H1 (cell line): ENCODE results near the gene ARHGAP28. TPM values are rescaled to one million over a fixed set of nuclear protein-coding genes. Genes with fewer than 3 reads are reported as not detected.

Experiments
- CTCF ChIA-PET: fragments of 300-600 bp; sonication (Branson Sonifier 250); formaldehyde crosslinking; loops from one replicate; lab custom pipeline; 2021; ENCODE audit not compliant: partially characterized antibody; lab: Charles Lee
- POLR2A ChIA-PET: fragments of 300-600 bp; sonication (Branson Sonifier 250); formaldehyde crosslinking; loops from one replicate; lab custom pipeline; 2021; ENCODE audit warnings: inconsistent platforms; ENCODE audit not compliant: partially characterized antibody; lab: Charles Lee
- DNase-seq, 2 experiments: peaks; one replicate each; pipeline versions ENCODE4 v3.0.0 to v3.0.0-alpha.2; 2010 to 2022; ENCODE audit warnings: low spot score in 2 of 2, low read depth in 1 of 2, mixed read lengths in 1 of 2
- FAIRE-seq: peaks from 2 replicates; lab custom pipeline; 2011; peaks lifted over from hg19 to GRCh38; lab: Jason Lieb, UNC
- H2AFZ ChIP-seq: 2 replicates; pipeline ENCODE4 v1.8.1; 2012; ENCODE audit warnings: low read length, inconsistent platforms
- H2AK5ac ChIP-seq: 2 replicates; pipeline ENCODE4 v1.6.1; 2013; ENCODE audit warnings: low read depth, low read length
- H2BK120ac ChIP-seq: replicated peaks from 2 replicates; pipeline ENCODE3; 2013; ENCODE audit warnings: low read depth, low read length, inconsistent platforms
- H2BK12ac ChIP-seq: 2 replicates; pipeline ENCODE4 v1.6.1; 2013; ENCODE audit warnings: low read depth, low read length
- H2BK15ac ChIP-seq: 2 replicates; pipeline ENCODE4 v1.6.1; 2013; ENCODE audit warnings: low read length
- H2BK20ac ChIP-seq: 2 replicates; pipeline ENCODE4 v1.6.1; 2013; ENCODE audit warnings: low read length
- H2BK5ac ChIP-seq: 2 replicates; pipeline ENCODE4 v1.6.1; 2013; ENCODE audit warnings: low read depth, low read length
- H3K14ac ChIP-seq: 2 replicates; pipeline ENCODE4 v1.6.1; 2013; ENCODE audit warnings: inconsistent platforms; ENCODE audit not compliant: insufficient read length
- H3K18ac ChIP-seq: 2 replicates; pipeline ENCODE4 v1.6.1; 2013; ENCODE audit warnings: low read length; ENCODE audit errors: extremely low read depth
- H3K23ac ChIP-seq: 2 replicates; pipeline ENCODE4 v1.6.1; 2013; ENCODE audit warnings: inconsistent platforms; ENCODE audit not compliant: insufficient read length
- H3K23me2 ChIP-seq: 2 replicates; pipeline ENCODE4 v1.6.1; 2013; ENCODE audit warnings: low read depth, low read length
- H3K27ac ChIP-seq: 2 replicates; pipeline ENCODE4 v1.6.1; 2011; ENCODE audit warnings: low read depth, low read length, inconsistent platforms
- H3K27me3 ChIP-seq, 4 experiments: replicated peaks in 1 of 4; 1 replicate in 1 of 4; 2 replicates in 3 of 4; pipeline versions ENCODE4 v1.6.1 to v1.8.1; 2011 to 2013; ENCODE audit warnings: low read length in 3 of 4, mild to moderate bottlenecking in 3 of 4, inconsistent platforms in 2 of 4, mixed read lengths in 2 of 4, moderate library complexity in 1 of 4; ENCODE audit not compliant: control insufficient read depth in 3 of 4, insufficient read depth in 3 of 4; ENCODE audit errors: extremely low read depth in 1 of 4
- H3K36me3 ChIP-seq, 4 experiments: 2 replicates each; pipeline versions ENCODE4 v1.6.1 to v1.8.1; 2011 to 2013; ENCODE audit warnings: mild to moderate bottlenecking in 4 of 4, low read length in 3 of 4, moderate library complexity in 2 of 4, control low read depth in 1 of 4, inconsistent platforms in 1 of 4; ENCODE audit not compliant: insufficient read depth in 4 of 4, control insufficient read depth in 2 of 4
- H3K4ac ChIP-seq: replicated peaks from 2 replicates; pipeline ENCODE3; 2013; ENCODE audit warnings: low read length, low read depth, mixed read lengths, inconsistent platforms; ENCODE audit not compliant: insufficient read length
- H3K4me1 ChIP-seq, 4 experiments: replicated peaks in 1 of 4; 1 replicate in 1 of 4; 2 replicates in 3 of 4; pipeline versions ENCODE4 v1.6.1 to v1.8.1; 2011 to 2013; ENCODE audit warnings: low read length in 3 of 4, inconsistent platforms in 2 of 4, mixed read lengths in 1 of 4; ENCODE audit not compliant: insufficient read depth in 4 of 4, control insufficient read depth in 3 of 4
- H3K4me2 ChIP-seq, 2 experiments: 2 replicates each; pipeline versions ENCODE4 v1.6.1 to v1.8.1; 2011 to 2013; ENCODE audit warnings: low read depth in 2 of 2, low read length in 2 of 2, control low read depth in 1 of 2, inconsistent platforms in 1 of 2, mild to moderate bottlenecking in 1 of 2; ENCODE audit not compliant: insufficient read depth in 1 of 2
- H3K4me3 ChIP-seq, 4 experiments: fragments of 200-600, 300-600 bp in 1 of 4; sonication (generic), shearing (Covaris generic), sonication (Bioruptor Twin) in 1 of 4; 2 replicates each; pipeline versions ENCODE4 v1.5.1 to v1.8.1; 2011 to 2016; ENCODE audit warnings: low read length in 4 of 4, low read depth in 3 of 4, control low read depth in 2 of 4, inconsistent platforms in 2 of 4, mild to moderate bottlenecking in 2 of 4, mixed read lengths in 1 of 4, moderate library complexity in 1 of 4; ENCODE audit not compliant: insufficient read depth in 2 of 4; ENCODE audit errors: extremely low read depth in 1 of 4
- H3K56ac ChIP-seq: replicated peaks from 2 replicates; pipeline ENCODE3; 2013; ENCODE audit warnings: low read depth, mild to moderate bottlenecking, mixed read lengths, low read length, inconsistent platforms; ENCODE audit not compliant: insufficient read length
- H3K79me1 ChIP-seq: 2 replicates; pipeline ENCODE4 v1.6.1; 2013; ENCODE audit warnings: low read depth, low read length, control low read depth
- H3K79me2 ChIP-seq, 2 experiments: 2 replicates each; pipeline versions ENCODE4 v1.6.1 to v1.8.1; 2012 to 2013; ENCODE audit warnings: low read length in 2 of 2, mild to moderate bottlenecking in 2 of 2, inconsistent platforms in 1 of 2; ENCODE audit not compliant: insufficient read depth in 2 of 2, control insufficient read depth in 1 of 2
- H3K9ac ChIP-seq, 4 experiments: replicated peaks in 1 of 4; 1 replicate in 1 of 4; 2 replicates in 3 of 4; pipeline versions ENCODE4 v1.6.1 to v1.8.1; 2011 to 2013; ENCODE audit warnings: low read depth in 3 of 4, low read length in 3 of 4, control low read depth in 2 of 4, mild to moderate bottlenecking in 2 of 4, moderate library complexity in 2 of 4, inconsistent platforms in 1 of 4; ENCODE audit errors: extremely low read depth in 1 of 4
- H3K9me3 ChIP-seq, 2 experiments: 2 replicates each; pipeline versions ENCODE4 v1.6.1 to v1.8.1; 2012 to 2013; ENCODE audit warnings: mild to moderate bottlenecking in 2 of 2, moderate library complexity in 2 of 2, control low read depth in 1 of 2, inconsistent platforms in 1 of 2, low read depth in 1 of 2, low read length in 1 of 2, mixed read lengths in 1 of 2; ENCODE audit not compliant: insufficient read depth in 2 of 2
- H4K20me1 ChIP-seq, 2 experiments: replicated peaks in 1 of 2; 2 replicates each; pipeline versions ENCODE3 to v1.8.1; 2011 to 2013; ENCODE audit warnings: inconsistent platforms in 2 of 2, low read length in 2 of 2, mild to moderate bottlenecking in 1 of 2; ENCODE audit not compliant: insufficient read depth in 2 of 2, control insufficient read depth in 1 of 2
- H4K5ac ChIP-seq: 2 replicates; pipeline ENCODE4 v1.6.1; 2013; ENCODE audit warnings: low read length, low read depth, mixed read lengths, inconsistent platforms; ENCODE audit not compliant: insufficient read length
- H4K8ac ChIP-seq: 2 replicates; pipeline ENCODE4 v1.8.0; 2013; ENCODE audit warnings: mild to moderate bottlenecking, moderate library complexity, low read length, inconsistent platforms; ENCODE audit not compliant: insufficient read depth; ENCODE audit errors: extremely low read depth
- H4K91ac ChIP-seq: replicated peaks from 2 replicates; pipeline ENCODE3; 2013; ENCODE audit warnings: low read length, mixed read lengths, inconsistent platforms; ENCODE audit not compliant: insufficient read length
- CEBPB ChIP-seq: IDR thresholded peaks from 2 replicates; pipeline ENCODE4 v1.6.1; 2012; ENCODE audit warnings: low read depth, low read length
- CHD2 ChIP-seq: IDR thresholded peaks from 2 replicates; pipeline ENCODE4 v1.6.1; 2012; ENCODE audit warnings: low read length, improper control_type of control experiment
- CTCF ChIP-seq, 3 experiments: IDR thresholded peaks; 1 replicate in 2 of 3; 2 replicates in 1 of 3; pipeline versions ENCODE4 v1.5.1 to v1.6.1; 2011; ENCODE audit warnings: low read length in 3 of 3, mild to moderate bottlenecking in 3 of 3, inconsistent platforms in 2 of 3, low read depth in 1 of 3, moderate library complexity in 1 of 3; ENCODE audit not compliant: insufficient read depth in 1 of 3; ENCODE audit errors: control extremely low read depth in 1 of 3
- EP300 ChIP-seq, 2 experiments: IDR thresholded peaks; 1 replicate in 1 of 2; 2 replicates in 1 of 2; pipeline ENCODE4 v1.6.1; 2011 to 2012; ENCODE audit warnings: low read depth in 2 of 2, low read length in 2 of 2, mild to moderate bottlenecking in 2 of 2, borderline replicate concordance in 1 of 2, inconsistent platforms in 1 of 2, moderate library complexity in 1 of 2
- FOSL1 ChIP-seq: IDR thresholded peaks from 2 replicates; pipeline ENCODE4 v1.6.1; 2011; ENCODE audit warnings: mild to moderate bottlenecking, low read depth, low read length, moderate library complexity; ENCODE audit not compliant: insufficient read depth
- GABPA ChIP-seq: IDR thresholded peaks from 2 replicates; pipeline ENCODE4 v1.6.1; 2011; ENCODE audit warnings: mild to moderate bottlenecking, low read length, moderate library complexity, borderline replicate concordance; ENCODE audit not compliant: insufficient read depth
- JUN ChIP-seq: IDR thresholded peaks from 2 replicates; pipeline ENCODE4 v1.6.1; 2011; ENCODE audit warnings: low read depth, mild to moderate bottlenecking, improper control_type of control experiment, low read length
- POU5F1 ChIP-seq: IDR thresholded peaks from 2 replicates; pipeline ENCODE4 v1.6.1; 2011; ENCODE audit warnings: low read depth, mild to moderate bottlenecking, low read length, moderate library complexity
- SIN3A ChIP-seq, 2 experiments: IDR thresholded peaks in 1 of 2; conservative IDR thresholded peaks in 1 of 2; 2 replicates each; pipeline ENCODE4 v1.6.1; 2011 to 2012; ENCODE audit warnings: low read length in 2 of 2, improper control_type of control experiment in 1 of 2, low read depth in 1 of 2, mild to moderate bottlenecking in 1 of 2
- TBP ChIP-seq: IDR thresholded peaks from 2 replicates; pipeline ENCODE4 v1.6.1; 2011; ENCODE audit warnings: low read depth, low read length, improper control_type of control experiment
- TEAD4 ChIP-seq: IDR thresholded peaks from 2 replicates; pipeline ENCODE4 v1.6.1; 2012; ENCODE audit warnings: low read depth, low read length, inconsistent platforms, mixed read lengths
- ZNF274 ChIP-seq: IDR thresholded peaks from 2 replicates; pipeline ENCODE4 v1.7.0; 2012; ENCODE audit warnings: low read length, borderline replicate concordance; ENCODE audit errors: extremely low read depth
- whole genome bisulfite sequencing, 2 experiments: shearing (Covaris generic) in 1 of 2; methylation state at CpG; one replicate each; pipeline versions ENCODE4 v1.1.6 to v1.1.7; 2013 to 2015; ENCODE audit warnings: low lambda C conversion rate in 2 of 2, mixed read lengths in 2 of 2, inconsistent platforms in 1 of 2, low coverage in 1 of 2, missing lambda C conversion rate in 1 of 2; ENCODE audit not compliant: insufficient replicate concordance in 2 of 2, insufficient coverage in 1 of 2, insufficient read length in 1 of 2; ENCODE audit errors: extremely low coverage in 1 of 2, missing lambda C conversion rate in 1 of 2; 5-methylcytosine and 5-hydroxymethylcytosine counted together
- polyA plus RNA-seq, 7 experiments: library from polyadenylated mRNA; depleted of rRNA in 3 of 7; stranded (reverse) in 5 of 7; unstranded in 2 of 7; fragments of >200 nt in 5 of 7; fragments of 200-250 nt in 2 of 7; gene quantifications; 1 replicate in 5 of 7; 2 replicates in 1 of 7; 4 replicates in 1 of 7; pipeline versions ENCODE4 v1.2.1 to v1.2.3, GENCODE V29; 2011 to 2013; ENCODE audit warnings: missing spikeins in 2 of 7, mixed read lengths in 2 of 7
- total RNA-seq: library from RNA; stranded (reverse); fragmentation: NEBNext Ultra II Directional; extraction: Animal tissue kit (Norgen Biotek cat#: 25700); gene quantifications from 2 replicates; pipeline ENCODE4 v1.2.1, GENCODE V29; 2021

The ARHGAP28 gene
- total and polyA plus RNA-seq, 2 of the 8 experiments (the other 6 are each of a cell fraction or from before 2014, with no cell fraction given) = 2.9 to 14.4 TPM

- Histone ChIP-seq H3K23ac (no peak overlapping the region), H3K9ac (no peak overlapping the region), H4K20me1 (no peaks in the 10 kb centered on the region), H3K56ac (no peak overlapping the region), H3K4me3 (no peak overlapping the region), H2BK12ac (no peak overlapping the region), H2AFZ (no peak overlapping the region), H4K91ac (no peak overlapping the region), H2BK120ac (no peak overlapping the region), H3K79me1 (no peaks in the 10 kb centered on the region), H3K9me3 (no peaks in the 10 kb centered on the region), H3K36me3 (no peaks in the 10 kb centered on the region; a peak in 1 of 8 replicates), H2AK5ac (no peak overlapping the region), H3K14ac (no peak overlapping the region), H3K4ac (no peak overlapping the region), H2BK15ac (no peak overlapping the region), H3K4me1 (no peaks in the 10 kb centered on the region; a peak in 2 of 7 replicates), H3K27me3 (no peaks in the 10 kb centered on the region), H3K18ac (no peak overlapping the region), H2BK20ac (no peak overlapping the region), H4K5ac (no peak overlapping the region), H3K79me2 (no peaks in the 10 kb centered on the region), H2BK5ac (no peak overlapping the region), H3K4me2 (no peak overlapping the region), H3K27ac (no peak overlapping the region), H3K23me2 (no peaks in the 10 kb centered on the region), H4K8ac (no peak overlapping the region)
- no peak for DNase-seq
- no peak for FAIRE-seq
- WGBS, 2 experiments = 94% methylated on average over 3 of the region's 3 CpGs; no CpG with 5 or more reads in 1 of the 2 experiments
- CTCF ChIA-PET = interaction anchor here (1.1 kb wide), 1 partner anchor 8 kb away, joined by 3 read pairs; no protein-coding TSS in a partner anchor
- POLR2A ChIA-PET = no interaction called here
- no peak for TF ChIP-seq CTCF (IDR thresholded peaks at IDR 0.05; ENCODE audit: control extremely low read depth in 1 of 3, insufficient read depth in 1 of 3, low read depth in 1 of 3, low read length in 3 of 3)
- no peak for TF ChIP-seq TBP
- no peak for TF ChIP-seq TEAD4
- no peak for TF ChIP-seq POU5F1
- no peak for TF ChIP-seq GABPA
- no peak for TF ChIP-seq JUN
- no peak for TF ChIP-seq ZNF274
- TF ChIP-seq EP300 (IDR thresholded peaks at IDR 0.05; ENCODE audit: borderline replicate concordance in 1 of 2, low read depth in 2 of 2, low read length in 2 of 2) = no peak
- no peak for TF ChIP-seq CHD2
- TF ChIP-seq SIN3A (conservative IDR thresholded peaks at IDR 0.05 in 1 of 2, IDR thresholded peaks at IDR 0.05 in 1 of 2; ENCODE audit: low read depth in 1 of 2, low read length in 2 of 2) = no peak
- no peak for TF ChIP-seq CEBPB
- no peak for TF ChIP-seq FOSL1
Measured at GRCh38 chr18:6816154-6816553, 86.6 kb downstream of the ARHGAP28 start.
